NCI-H69 (cell line): ENCODE results near the gene CENATAC.
"Not testable (repeated sequence)": the region's sequence is repeated elsewhere in the genome, so short reads cannot be mapped to it uniquely, and the experiment has no call there.

ENCODE experiments used
- DNase-seq: peaks from one replicate; lab custom pipeline; 2025; lab: John Stamatoyannopoulos, UW

Gene CENATAC, protein sequence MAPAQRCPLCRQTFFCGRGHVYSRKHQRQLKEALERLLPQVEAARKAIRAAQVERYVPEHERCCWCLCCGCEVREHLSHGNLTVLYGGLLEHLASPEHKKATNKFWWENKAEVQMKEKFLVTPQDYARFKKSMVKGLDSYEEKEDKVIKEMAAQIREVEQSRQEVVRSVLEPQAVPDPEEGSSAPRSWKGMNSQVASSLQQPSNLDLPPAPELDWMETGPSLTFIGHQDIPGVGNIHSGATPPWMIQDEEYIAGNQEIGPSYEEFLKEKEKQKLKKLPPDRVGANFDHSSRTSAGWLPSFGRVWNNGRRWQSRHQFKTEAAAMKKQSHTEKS

DNA sequence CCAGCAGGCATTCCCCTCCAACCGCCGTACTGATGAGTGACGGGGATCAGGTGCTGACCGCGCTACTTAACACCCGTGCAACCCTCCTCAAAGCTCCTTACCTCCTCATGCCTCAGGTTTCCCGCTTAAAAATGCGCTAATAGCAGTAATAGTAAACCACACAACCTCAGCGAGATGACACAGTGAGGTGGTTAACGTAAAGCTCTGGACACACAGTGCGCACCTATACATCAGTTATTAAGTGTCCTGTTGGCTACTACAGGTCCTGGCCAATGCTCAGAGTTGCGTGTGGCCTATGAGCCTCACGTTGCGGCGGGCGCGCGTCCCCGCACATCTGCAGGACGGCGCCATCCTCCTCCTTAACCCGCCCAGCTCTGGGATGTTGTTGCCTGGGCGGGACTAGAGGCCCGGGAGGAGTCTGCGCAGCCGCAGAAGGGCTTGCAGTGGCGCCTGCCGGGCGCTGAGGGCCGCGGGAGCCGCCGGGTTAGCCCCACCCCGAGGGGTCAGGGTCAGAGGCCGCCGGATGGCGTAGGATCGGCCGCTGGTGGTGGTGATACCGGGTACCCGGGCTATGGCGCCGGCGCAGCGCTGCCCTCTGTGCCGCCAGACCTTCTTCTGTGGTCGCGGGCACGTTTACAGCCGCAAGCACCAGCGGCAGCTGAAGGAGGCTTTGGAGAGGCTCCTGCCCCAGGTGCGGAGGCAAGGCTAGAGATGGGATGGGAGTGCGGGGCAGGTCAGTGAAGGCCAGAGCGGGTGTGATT lies at the start of gene CENATAC:
Gene CENATAC, plus strand, starts transcription at position 512 of the 761 bp plus-strand sequence. Its CDS starts 60 bp downstream, at position 572.
- DNase-seq: peak; percentile 97

DNA sequence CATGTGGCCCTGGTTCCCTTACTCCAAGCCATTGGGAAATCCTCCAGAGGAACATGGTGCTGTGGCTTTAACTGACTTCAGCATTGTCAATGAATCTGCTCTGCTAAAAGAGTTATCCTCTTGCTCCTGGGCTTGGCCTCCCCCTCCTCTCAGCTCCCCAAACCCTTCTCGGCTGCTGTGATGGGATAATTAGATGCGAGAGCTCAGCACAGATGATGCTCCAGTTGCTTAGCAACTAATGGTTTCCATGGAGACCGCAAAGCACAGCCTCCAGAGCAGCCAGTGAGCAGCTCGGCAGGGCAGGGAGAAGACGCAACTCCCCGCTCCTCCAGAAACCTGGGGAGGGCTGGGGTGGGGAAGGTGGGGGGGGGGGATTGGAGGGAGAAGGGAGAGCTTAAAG lies 44.7 kb upstream of the CENATAC start:
- DNase-seq: peak; percentile 89

- not testable (repeated sequence) for DNase-seq
Observed at GRCh38 chr11:118953976-118954375, 44.0 kb upstream of the CENATAC start.

- peak; percentile 83 for DNase-seq
Observed at GRCh38 chr11:118956094-118956846, 41.7 kb upstream of the CENATAC start, which contains the start of gene UPK2. TSS of gene UPK2 (plus strand) at chr11:118956298. CDS start at chr11:118956351, 53 bp downstream.

- DNase-seq: no peak
Observed at GRCh38 chr11:118956847-118957469, 41.0 kb upstream of the CENATAC start.

GRCh38 chr11:118957549-118957948 lies 40.4 kb upstream of the CENATAC start:
- DNase-seq: no peak

DNA sequence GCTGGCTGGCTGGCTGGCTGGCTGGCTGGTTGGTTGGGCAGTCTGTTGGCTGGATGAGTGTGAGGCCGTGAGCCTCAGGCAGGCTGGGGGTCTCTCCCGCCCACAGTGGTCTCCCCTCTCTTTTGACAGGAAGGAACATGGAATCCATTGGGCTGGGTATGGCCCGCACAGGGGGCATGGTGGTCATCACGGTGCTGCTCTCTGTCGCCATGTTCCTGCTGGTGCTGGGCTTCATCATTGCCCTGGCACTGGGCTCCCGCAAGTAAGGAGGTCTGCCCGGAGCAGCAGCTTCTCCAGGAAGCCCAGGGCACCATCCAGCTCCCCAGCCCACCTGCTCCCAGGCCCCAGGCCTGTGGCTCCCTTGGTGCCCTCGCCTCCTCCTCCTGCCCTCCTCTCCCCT lies 40.0 kb upstream of the CENATAC start:
- DNase-seq: no peak

DNA sequence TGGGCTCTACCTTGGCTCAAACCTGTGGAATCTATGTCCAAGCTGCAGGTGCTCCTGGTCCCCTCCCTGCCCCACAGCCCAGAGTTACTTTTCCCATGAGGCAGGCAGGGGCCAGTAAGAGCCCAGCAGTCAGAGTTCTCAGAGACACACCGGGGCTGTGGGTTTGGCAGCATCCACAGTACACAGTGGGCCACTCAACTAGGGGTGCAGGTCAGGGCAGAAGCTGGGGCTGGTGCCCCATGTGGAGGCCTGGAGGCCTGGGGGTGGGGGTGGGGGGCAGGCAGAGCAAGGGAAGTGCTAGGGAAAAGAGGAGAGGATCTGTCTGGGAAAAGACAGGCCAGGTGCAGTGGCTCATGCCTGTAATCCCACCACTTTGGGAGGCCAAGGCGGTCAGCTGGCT lies 39.4 kb upstream of the CENATAC start:
- no peak for DNase-seq

DNA sequence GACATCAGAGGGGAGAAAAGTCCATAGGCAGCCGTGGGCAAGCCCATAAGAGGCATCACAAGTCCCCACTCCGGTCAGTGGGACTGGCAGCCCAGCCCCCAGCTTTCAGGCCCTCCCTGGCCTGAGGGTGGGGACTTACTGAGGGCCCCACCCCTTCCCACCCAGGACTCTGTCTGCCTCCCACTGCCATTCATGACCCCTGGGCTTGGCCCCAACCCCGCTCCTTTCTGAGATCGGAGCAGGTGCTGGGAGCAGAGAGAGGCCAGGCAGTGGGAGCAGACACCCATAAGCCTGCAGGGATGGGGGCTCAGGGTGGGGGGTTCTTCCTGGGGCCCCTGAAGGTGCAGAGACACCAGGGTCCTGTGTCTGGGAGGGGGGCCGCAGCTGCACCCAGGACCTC lies 36.7 kb upstream of the CENATAC start:
- DNase-seq: no peak

- no peak for DNase-seq
Observed at GRCh38 chr11:118961591-118961990, 36.3 kb upstream of the CENATAC start.

DNA sequence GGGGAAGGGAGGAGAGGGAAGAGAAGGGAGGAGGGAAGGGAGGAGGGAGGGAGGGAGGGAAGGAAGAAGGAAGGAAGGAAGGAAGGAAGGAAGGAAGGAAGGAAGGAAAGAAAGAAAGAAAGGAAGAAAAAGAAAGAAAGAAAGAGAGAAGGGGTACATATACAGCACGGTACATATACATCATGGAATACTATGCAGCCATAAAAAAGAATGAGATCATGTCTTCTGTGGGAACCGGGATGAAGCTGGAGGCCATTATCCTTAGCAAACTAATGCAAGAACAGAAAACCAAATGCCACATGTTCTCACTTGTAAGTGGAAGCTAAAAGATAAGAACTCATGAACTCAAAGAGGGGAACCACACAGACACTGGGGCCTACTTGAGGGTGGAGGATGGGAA lies 28.4 kb upstream of the CENATAC start:
- not testable (repeated sequence) for DNase-seq

GRCh38 chr11:118971646-118972045 lies 26.3 kb upstream of the CENATAC start, which contains the start of gene FOXR1:
TSS of gene FOXR1 (plus strand) at chr11:118971761. CDS start at chr11:118971932, 171 bp downstream.
- DNase-seq: no peak

DNA sequence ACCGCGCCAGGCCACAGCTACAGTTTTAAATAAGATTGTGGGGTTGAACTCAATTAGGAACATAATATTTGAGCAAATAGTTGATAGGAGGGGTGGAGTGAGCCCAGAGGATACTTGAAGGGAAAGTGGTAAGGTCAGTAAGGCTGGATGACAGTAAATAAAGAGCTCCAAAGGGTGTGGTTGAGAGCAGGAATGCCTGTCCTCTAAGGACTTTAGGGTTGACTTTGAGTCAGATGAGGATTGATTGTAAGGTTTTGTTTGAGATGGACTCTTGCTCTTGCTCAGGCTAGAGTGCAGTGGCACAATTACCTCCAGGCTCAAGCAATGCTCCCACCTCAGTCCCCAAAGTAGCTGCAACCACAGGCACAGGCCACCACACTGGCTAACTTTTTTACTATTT lies 24.0 kb upstream of the CENATAC start:
- DNase-seq: no peak

GRCh38 chr11:118975771-118976709 lies 21.9 kb upstream of the CENATAC start:
- peak; percentile 45 for DNase-seq

- peak; percentile 80 for DNase-seq
Observed at GRCh38 chr11:118979434-118979833, 18.5 kb upstream of the CENATAC start.

- no peak for DNase-seq
Observed at GRCh38 chr11:118980191-118980881, 17.6 kb upstream of the CENATAC start.

GRCh38 chr11:118984337-118984736 lies 13.6 kb upstream of the CENATAC start:
- DNase-seq: not testable (repeated sequence)

- DNase-seq: peak; percentile 32
Observed at GRCh38 chr11:118984825-118985224, 13.1 kb upstream of the CENATAC start.

DNA sequence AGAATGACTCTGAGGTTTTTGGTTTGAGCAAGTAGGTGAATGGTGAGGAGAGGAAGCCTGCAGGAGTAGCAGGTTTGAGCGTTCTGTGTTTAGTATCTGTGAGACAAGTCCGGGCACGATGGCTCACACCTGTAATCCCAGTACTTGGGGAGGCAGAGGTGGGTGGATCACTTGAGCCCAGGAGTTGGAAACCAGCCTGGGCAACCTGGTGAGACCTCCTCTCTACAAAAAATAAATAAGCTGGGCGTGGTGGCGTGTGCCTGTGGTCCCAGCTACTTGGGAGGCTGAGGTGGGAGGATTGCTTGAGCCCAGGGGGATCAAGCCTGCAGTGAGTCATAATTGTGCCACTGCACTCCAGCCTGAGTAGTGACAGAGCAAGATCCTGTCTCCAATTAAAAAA lies 9.7 kb upstream of the CENATAC start:
- peak; percentile 86 for DNase-seq

- DNase-seq: not testable (repeated sequence)
Observed at GRCh38 chr11:118991486-118992038, 6.4 kb upstream of the CENATAC start.
